SU-DHL-6 (cell line): Measurements from ENCODE around the gene DKC1.

Source experiments
- CTCF ChIP-seq: fragments of 200-600 bp; sonication (generic); IDR thresholded peaks from one replicate; pipeline ENCODE4 v1.5.1; 2017; ENCODE audit warnings: antibody characterized with exemption, mild to moderate bottlenecking, low read length, moderate library complexity; ENCODE audit not compliant: insufficient read depth, poor library complexity, severe bottlenecking
- EZH2phosphoT487 ChIP-seq: fragments of 200-600 bp; sonication (generic), shearing (Covaris generic); conservative IDR thresholded peaks from 2 replicates; pipeline ENCODE4 v1.6.1; 2018; ENCODE audit warnings: mild to moderate bottlenecking, antibody characterized with exemption, low read length, moderate library complexity, mixed read lengths

- TF ChIP-seq CTCF (no peak), EZH2phosphoT487 (no peak)
Measured at GRCh38 chrX:154812341-154813101, 49.9 kb downstream of the DKC1 start.
